Measurements from ENCODE around the gene GFOD1.

The GFOD1 gene

DNA sequence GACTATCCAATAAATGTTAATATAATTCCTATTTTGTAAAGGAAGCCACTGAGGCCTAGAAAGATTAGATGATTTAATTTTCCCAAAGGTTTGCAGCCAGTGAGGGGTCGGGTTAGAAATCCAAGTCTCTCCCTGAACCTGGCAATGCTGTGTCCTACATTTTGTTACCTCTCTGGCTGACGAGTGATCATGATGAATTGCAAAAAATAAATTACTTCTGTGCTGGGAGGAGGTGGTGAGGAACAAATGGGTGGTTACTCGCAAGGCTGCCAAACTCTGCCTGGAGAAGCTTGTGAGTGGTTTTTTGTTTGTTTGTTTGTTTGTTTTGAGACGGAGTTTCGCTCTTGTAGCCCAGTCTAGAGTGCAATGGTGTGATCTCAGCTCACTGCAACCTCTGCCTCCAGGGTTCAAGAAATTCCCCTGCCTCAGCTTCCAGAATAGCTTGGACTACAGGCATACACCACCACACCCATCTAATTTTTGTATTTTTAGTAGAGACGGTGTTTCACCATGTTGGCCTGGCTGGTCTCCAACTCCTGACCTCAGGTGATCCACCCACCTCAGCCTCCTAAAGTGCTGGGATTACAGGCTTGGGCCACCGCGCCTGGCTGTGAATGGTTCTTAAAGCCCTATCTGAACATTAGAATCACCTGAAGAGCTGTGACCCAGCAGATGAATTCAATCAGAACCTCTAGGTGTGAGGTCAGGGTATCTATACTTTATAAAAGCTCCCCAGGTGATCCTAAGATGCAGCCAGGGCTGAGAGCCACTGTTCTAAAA is 138.9 kb downstream of the GFOD1 start:
- H3K4me1 ChIP-seq: no peaks in the 10 kb centered on the region
- H3K27me3 ChIP-seq (ENCODE audit: control insufficient read depth, insufficient read depth, low read length): no peaks in the 10 kb centered on the region
- no peak overlapping the region for H3K4me3 ChIP-seq (ENCODE audit: low read depth, low read length)
- no peaks in the 10 kb centered on the region for H3K79me2 ChIP-seq
- TF ChIP-seq, protein P1, sequence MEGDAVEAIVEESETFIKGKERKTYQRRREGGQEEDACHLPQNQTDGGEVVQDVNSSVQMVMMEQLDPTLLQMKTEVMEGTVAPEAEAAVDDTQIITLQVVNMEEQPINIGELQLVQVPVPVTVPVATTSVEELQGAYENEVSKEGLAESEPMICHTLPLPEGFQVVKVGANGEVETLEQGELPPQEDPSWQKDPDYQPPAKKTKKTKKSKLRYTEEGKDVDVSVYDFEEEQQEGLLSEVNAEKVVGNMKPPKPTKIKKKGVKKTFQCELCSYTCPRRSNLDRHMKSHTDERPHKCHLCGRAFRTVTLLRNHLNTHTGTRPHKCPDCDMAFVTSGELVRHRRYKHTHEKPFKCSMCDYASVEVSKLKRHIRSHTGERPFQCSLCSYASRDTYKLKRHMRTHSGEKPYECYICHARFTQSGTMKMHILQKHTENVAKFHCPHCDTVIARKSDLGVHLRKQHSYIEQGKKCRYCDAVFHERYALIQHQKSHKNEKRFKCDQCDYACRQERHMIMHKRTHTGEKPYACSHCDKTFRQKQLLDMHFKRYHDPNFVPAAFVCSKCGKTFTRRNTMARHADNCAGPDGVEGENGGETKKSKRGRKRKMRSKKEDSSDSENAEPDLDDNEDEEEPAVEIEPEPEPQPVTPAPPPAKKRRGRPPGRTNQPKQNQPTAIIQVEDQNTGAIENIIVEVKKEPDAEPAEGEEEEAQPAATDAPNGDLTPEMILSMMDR (IDR thresholded peaks at IDR 0.05): no peak
- no peak overlapping the region for H3K27ac ChIP-seq
- H3K4me2 ChIP-seq (ENCODE audit: low read length): no peak overlapping the region
- H3K36me3 ChIP-seq (ENCODE audit: control insufficient read depth, insufficient read depth, low read length): no peaks in the 10 kb centered on the region
- H2AFZ ChIP-seq: no peak overlapping the region
- H3K9me3 ChIP-seq (ENCODE audit: control insufficient read depth, low read length): no peaks in the 10 kb centered on the region
- no peak overlapping the region for H3K9ac ChIP-seq

GRCh38 chr6:13346245-13346644 is 141.2 kb downstream of the GFOD1 start:
- H3K4me1 ChIP-seq: no peaks in the 10 kb centered on the region
- no peak overlapping the region for H2AFZ ChIP-seq
- no peaks in the 10 kb centered on the region for H3K27me3 ChIP-seq (ENCODE audit: control insufficient read depth, insufficient read depth, low read length)
- H3K36me3 ChIP-seq (ENCODE audit: control insufficient read depth, insufficient read depth, low read length): no peaks in the 10 kb centered on the region
- TF ChIP-seq, protein P1 (IDR thresholded peaks at IDR 0.05): no peak
- no peak overlapping the region for H3K9ac ChIP-seq
- no peak overlapping the region for H3K27ac ChIP-seq
- no peak overlapping the region for H3K4me3 ChIP-seq (ENCODE audit: low read depth, low read length)
- no peaks in the 10 kb centered on the region for H3K9me3 ChIP-seq (ENCODE audit: control insufficient read depth, low read length)
- H3K79me2 ChIP-seq: no peaks in the 10 kb centered on the region
- H3K4me2 ChIP-seq (ENCODE audit: low read length): no peak overlapping the region

GRCh38 chr6:13342414-13343019 is 144.9 kb downstream of the GFOD1 start:
- H3K4me3 ChIP-seq (ENCODE audit: low read depth, low read length): no peak overlapping the region
- H3K27me3 ChIP-seq (ENCODE audit: control insufficient read depth, insufficient read depth, low read length): no peaks in the 10 kb centered on the region
- TF ChIP-seq, protein P1 (IDR thresholded peaks at IDR 0.05): no peak
- H3K9me3 ChIP-seq (ENCODE audit: control insufficient read depth, low read length): no peaks in the 10 kb centered on the region
- no peaks in the 10 kb centered on the region for H3K36me3 ChIP-seq (ENCODE audit: control insufficient read depth, insufficient read depth, low read length)
- no peaks in the 10 kb centered on the region for H3K4me1 ChIP-seq
- no peak overlapping the region for H2AFZ ChIP-seq
- H3K27ac ChIP-seq: no peak overlapping the region
- H3K4me2 ChIP-seq (ENCODE audit: low read length): no peak overlapping the region
- no peaks in the 10 kb centered on the region for H3K79me2 ChIP-seq
- H3K9ac ChIP-seq: no peak overlapping the region

DNA sequence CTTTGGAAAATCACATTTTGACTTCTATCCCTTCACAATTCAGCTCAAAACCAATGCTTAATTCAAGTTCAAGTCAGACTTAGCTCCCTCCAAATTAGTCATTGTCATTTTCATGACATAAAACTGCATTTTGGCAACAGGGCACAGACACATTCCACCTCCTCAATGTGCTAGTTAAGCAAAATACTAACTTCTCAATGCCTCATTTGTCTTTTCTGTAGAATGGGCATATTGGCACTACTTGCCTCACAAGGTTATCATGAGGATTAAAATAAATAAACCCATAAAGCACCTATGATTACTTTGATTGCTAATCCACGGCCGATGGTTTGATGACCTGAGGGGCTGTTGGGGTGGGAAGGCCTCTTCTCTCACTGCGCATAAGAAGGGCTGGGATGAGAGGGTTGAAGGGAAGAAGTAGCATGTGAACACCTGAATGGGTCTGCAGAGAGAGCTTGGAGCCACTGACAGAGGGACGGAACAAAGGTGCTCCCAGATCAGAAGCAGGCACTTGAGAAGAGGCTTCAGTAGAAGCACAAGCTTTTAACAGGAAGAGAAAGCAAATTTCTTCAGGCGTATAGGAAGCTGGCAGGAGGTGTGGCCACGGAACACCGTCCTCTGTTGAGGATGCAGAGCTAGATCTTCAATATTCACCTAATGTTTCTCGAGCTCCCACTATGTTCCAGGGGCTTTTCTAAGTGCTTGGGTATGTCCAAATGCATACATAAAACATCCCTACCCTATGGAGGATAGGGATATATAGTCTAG is 147.4 kb downstream of the GFOD1 start:
- TF ChIP-seq, protein P1 (IDR thresholded peaks at IDR 0.05): no peak
- no peak overlapping the region for H2AFZ ChIP-seq
- H3K36me3 ChIP-seq (ENCODE audit: control insufficient read depth, insufficient read depth, low read length): no peaks in the 10 kb centered on the region
- H3K79me2 ChIP-seq: no peaks in the 10 kb centered on the region
- no peaks in the 10 kb centered on the region for H3K4me1 ChIP-seq
- H3K9me3 ChIP-seq (ENCODE audit: control insufficient read depth, low read length): no peaks in the 10 kb centered on the region
- no peak overlapping the region for H3K9ac ChIP-seq
- no peaks in the 10 kb centered on the region for H3K27me3 ChIP-seq (ENCODE audit: control insufficient read depth, insufficient read depth, low read length)
- no peak overlapping the region for H3K27ac ChIP-seq
- no peak overlapping the region for H3K4me2 ChIP-seq (ENCODE audit: low read length)
- H3K4me3 ChIP-seq (ENCODE audit: low read depth, low read length): no peak overlapping the region
